GM12878 (cell line): ENCODE results near the gene FAT1. TPM values are rescaled to one million over a fixed set of nuclear protein-coding genes. Genes with fewer than 3 reads are reported as not detected.

Source experiments
- ATAC-seq: fragments of 200-7000 bp; cut with Tn5 transposase; 3 replicates; pipeline ENCODE4 v1.9.1; 2020; ENCODE audit warnings: mild to moderate bottlenecking, moderate library complexity
- BruUV-seq: library from RNA; stranded (reverse); fragments of 400-500 nt; replicated peaks from 2 replicates; lab custom pipeline; 2021; lab: Mats Ljungman, UMichigan
- CTCF ChIA-PET: fragments of 300-600 bp; sonication (Branson Sonifier 250); formaldehyde crosslinking; extraction: SDS; loops from one replicate; lab custom pipeline; 2021; ENCODE audit warnings: inconsistent platforms; lab: Yijun Ruan, JAX
- POLR2A ChIA-PET: fragments of 350-600 bp; formaldehyde crosslinking; extraction: SDS; loops from one replicate; lab custom pipeline; 2021; ENCODE audit warnings: inconsistent platforms; lab: Charles Lee
- RAD21 ChIA-PET: fragments of 300-600 bp; sonication (Branson Sonifier 250); formaldehyde crosslinking; loops from one replicate; lab custom pipeline; 2023; ENCODE audit warnings: antibody characterized with exemption; ENCODE audit not compliant: unreplicated experiment; lab: Charles Lee
- SMC1A ChIA-PET: fragments of 300-600 bp; sonication (Branson Sonifier 250); formaldehyde crosslinking; loops from one replicate; lab custom pipeline; 2023; ENCODE audit not compliant: unreplicated experiment, uncharacterized antibody; lab: Charles Lee
- DNase-seq: peaks from one replicate; pipeline ENCODE4 v3.0.0-alpha.2; 2011; ENCODE audit warnings: low read depth, low spot score
- FAIRE-seq: peaks from 3 replicates; lab custom pipeline; 2011; peaks lifted over from hg19 to GRCh38; lab: Jason Lieb, UNC
- H2AFZ ChIP-seq: 2 replicates; pipeline ENCODE4 v1.6.0; 2011; ENCODE audit warnings: low read depth, low read length, control low read depth; ENCODE audit not compliant: control insufficient read depth
- H3K27ac ChIP-seq: 2 replicates; pipeline ENCODE4 v1.5.1; 2011; ENCODE audit warnings: control low read depth; ENCODE audit not compliant: control insufficient read depth, insufficient read depth
- H3K27me3 ChIP-seq, 2 experiments: replicated peaks in 1 of 2; 2 replicates each; pipeline versions ENCODE4 v1.6.0 to v1.6.1; 2011; ENCODE audit warnings: low read length in 1 of 2; ENCODE audit not compliant: control insufficient read depth in 2 of 2, insufficient read depth in 2 of 2
- H3K36me3 ChIP-seq, 2 experiments: 2 replicates each; pipeline ENCODE4 v1.5.1; 2011; ENCODE audit warnings: low read length in 1 of 2; ENCODE audit not compliant: control insufficient read depth in 2 of 2, insufficient read depth in 2 of 2
- H3K4me1 ChIP-seq: 2 replicates; pipeline ENCODE4 v1.6.1; 2011; ENCODE audit warnings: mild to moderate bottlenecking, low read length, moderate library complexity, mixed read lengths; ENCODE audit not compliant: control insufficient read depth, insufficient read depth
- H3K4me2 ChIP-seq: 2 replicates; pipeline ENCODE4 v1.6.0; 2011; ENCODE audit warnings: control low read depth; ENCODE audit not compliant: control insufficient read depth, insufficient read depth
- H3K4me3 ChIP-seq: fragments of 200-600 bp; sonication (generic); 2 replicates; pipeline ENCODE4 v1.5.1; 2016
- H3K79me2 ChIP-seq: 2 replicates; pipeline ENCODE4 v1.6.0; 2011; ENCODE audit warnings: low read length; ENCODE audit not compliant: control insufficient read depth, insufficient read depth
- H3K9ac ChIP-seq: 2 replicates; pipeline ENCODE4 v1.8.0; 2011; ENCODE audit warnings: low read length, control low read depth, mixed read lengths; ENCODE audit not compliant: control insufficient read depth, insufficient read depth
- H3K9me3 ChIP-seq: replicated peaks from 3 replicates; pipeline ENCODE4 v1.5.1; 2011; ENCODE audit warnings: mild to moderate bottlenecking, low read length; ENCODE audit not compliant: control insufficient read depth, insufficient read depth
- H4K20me1 ChIP-seq: 2 replicates; pipeline ENCODE4 v1.6.0; 2011; ENCODE audit not compliant: control insufficient read depth, insufficient read depth
- CBX3 ChIP-seq: fragments of 200-600 bp; sonication (generic); IDR thresholded peaks from 2 replicates; pipeline ENCODE4 v1.6.1; 2016; ENCODE audit warnings: low read depth, borderline replicate concordance
- CHD1 ChIP-seq: IDR thresholded peaks from 2 replicates; pipeline ENCODE4 v1.6.1; 2012; ENCODE audit warnings: low read depth, low read length, improper control_type of control experiment
- CREM ChIP-seq: IDR thresholded peaks from 2 replicates; pipeline ENCODE4 v1.6.1; 2014; ENCODE audit warnings: antibody characterized with exemption, low read depth
- HDGF ChIP-seq: fragments of 450-650 bp; IDR thresholded peaks from 2 replicates; pipeline ENCODE4 v1.6.1; 2016; ENCODE audit warnings: antibody characterized with exemption
- IKZF2 ChIP-seq, 2 experiments: fragments of 450-650 bp; IDR thresholded peaks; 2 replicates each; pipeline ENCODE4 v1.6.1; 2017; ENCODE audit warnings: mild to moderate bottlenecking in 2 of 2, moderate library complexity in 2 of 2
- MEF2A ChIP-seq: IDR thresholded peaks from 2 replicates; pipeline ENCODE4 v1.6.1; 2011; ENCODE audit warnings: low read depth, mild to moderate bottlenecking, low read length, moderate library complexity; ENCODE audit not compliant: insufficient read depth
- MXI1 ChIP-seq: fragments of 150-350 bp; IDR thresholded peaks from 2 replicates; pipeline ENCODE4 v1.6.1; 2011; ENCODE audit warnings: low read depth, mild to moderate bottlenecking, inconsistent platforms, low read length, improper control_type of control experiment
- RAD21 ChIP-seq: IDR thresholded peaks from 2 replicates; pipeline ENCODE4 v1.6.1; 2011; ENCODE audit warnings: mild to moderate bottlenecking, low read depth, low read length, moderate library complexity; ENCODE audit not compliant: insufficient read depth
- RCOR1 ChIP-seq: conservative IDR thresholded peaks from 2 replicates; pipeline ENCODE4 v1.6.1; 2012; ENCODE audit warnings: low read depth, low read length, improper control_type of control experiment
- WGBS: methylation state at CpG from one replicate; pipeline ENCODE4 v1.1.6; 2016; ENCODE audit warnings: low lambda C conversion rate; ENCODE audit not compliant: insufficient replicate concordance, insufficient coverage; ENCODE audit errors: missing lambda C conversion rate; 5-methylcytosine and 5-hydroxymethylcytosine counted together
- in situ Hi-C: fragments of 300-500 bp; cut with MboI; formaldehyde crosslinking; loops from 9 replicates; pipeline ENCODE4 v1.14.3; 2018; ENCODE audit warnings: mixed read lengths
- intact Hi-C: fragments of 100-400 bp; cut with micrococcal nuclease; formaldehyde crosslinking; loops from one replicate; pipeline ENCODE4 v1.14.2; 2022; ENCODE audit not compliant: unreplicated experiment
- polyA plus RNA-seq, 11 experiments: library from polyadenylated mRNA; depleted of rRNA in 4 of 11; unstranded in 6 of 11; stranded (reverse) in 5 of 11; fragments of >200 nt; fragmentation: Nextera tagmentation in 4 of 11; fragmentation: Illumina TruSeq in 1 of 11; extraction: Ambion mirVana in 4 of 11; extraction: Trizol in 1 of 11; gene quantifications; 1 replicate in 1 of 11; 2 replicates in 10 of 11; pipeline versions ENCODE4 v1.2.1 to v1.2.3, GENCODE V29; 2011 to 2016; ENCODE audit warnings: inconsistent platforms in 2 of 11, missing spikeins in 2 of 11, low read depth in 1 of 11
- total RNA-seq, 4 experiments: library from RNA; depleted of rRNA in 3 of 4; stranded (reverse); fragments of >200 nt in 3 of 4; fragmentation: Illumina TruSeq in 1 of 4; extraction: Trizol in 1 of 4; gene quantifications; 2 replicates each; pipeline versions ENCODE4 v1.2.1 to v1.2.3, GENCODE V29; 2013 to 2021
- TF ChIP-seq, protein P1 (sequence below): fragments of 150-350 bp; IDR thresholded peaks from 2 replicates; pipeline ENCODE4 v1.6.1; 2016; ENCODE audit warnings: low read depth, low read length
- TF ChIP-seq, protein P2 (sequence below): fragments of 450-650 bp; IDR thresholded peaks from 2 replicates; pipeline ENCODE4 v1.6.1; 2017; ENCODE audit warnings: antibody characterized with exemption, mild to moderate bottlenecking, moderate library complexity

FAT1 gene
- total and polyA plus RNA-seq, 10 of the 15 experiments (the other 5 are each of a cell fraction or from before 2014, with no cell fraction given) = 0.04 to 11.8 (median 0.11) TPM; not detected in 1

DNA sequence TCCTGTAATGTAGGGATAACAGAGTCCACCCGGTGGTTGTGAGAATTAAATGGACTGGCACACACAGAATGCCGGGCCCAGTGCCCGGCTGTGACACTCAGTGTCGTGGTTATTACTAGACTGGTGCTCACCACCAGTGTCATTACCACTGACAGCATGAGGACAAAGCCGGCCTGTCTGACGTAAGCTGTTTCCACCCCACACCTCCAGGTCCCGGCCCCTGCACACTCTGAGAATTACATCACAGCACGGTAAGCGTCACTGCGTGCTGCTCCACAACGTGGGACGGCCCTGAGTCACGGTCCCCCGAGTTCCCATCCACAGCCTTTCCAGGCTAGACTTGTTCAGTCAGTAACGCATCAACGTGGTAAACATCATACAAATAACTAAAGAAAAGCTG, 22.9 kb downstream of the FAT1 start:
- H4K20me1 ChIP-seq = no peaks in the 10 kb centered on the region
- POLR2A ChIA-PET = no interaction called here
- intact Hi-C loops = no loop called here
- 52% methylated on average over 16 of the region's 16 CpGs for WGBS
- no peaks in the 10 kb centered on the region for H3K79me2 ChIP-seq
- no peak overlapping the region for H3K27ac ChIP-seq
- H3K4me1 ChIP-seq = no peaks in the 10 kb centered on the region
- H2AFZ ChIP-seq = no peak overlapping the region
- CTCF ChIA-PET = no interaction called here
- DNase-seq = no peak
- TF ChIP-seq, protein P1, sequence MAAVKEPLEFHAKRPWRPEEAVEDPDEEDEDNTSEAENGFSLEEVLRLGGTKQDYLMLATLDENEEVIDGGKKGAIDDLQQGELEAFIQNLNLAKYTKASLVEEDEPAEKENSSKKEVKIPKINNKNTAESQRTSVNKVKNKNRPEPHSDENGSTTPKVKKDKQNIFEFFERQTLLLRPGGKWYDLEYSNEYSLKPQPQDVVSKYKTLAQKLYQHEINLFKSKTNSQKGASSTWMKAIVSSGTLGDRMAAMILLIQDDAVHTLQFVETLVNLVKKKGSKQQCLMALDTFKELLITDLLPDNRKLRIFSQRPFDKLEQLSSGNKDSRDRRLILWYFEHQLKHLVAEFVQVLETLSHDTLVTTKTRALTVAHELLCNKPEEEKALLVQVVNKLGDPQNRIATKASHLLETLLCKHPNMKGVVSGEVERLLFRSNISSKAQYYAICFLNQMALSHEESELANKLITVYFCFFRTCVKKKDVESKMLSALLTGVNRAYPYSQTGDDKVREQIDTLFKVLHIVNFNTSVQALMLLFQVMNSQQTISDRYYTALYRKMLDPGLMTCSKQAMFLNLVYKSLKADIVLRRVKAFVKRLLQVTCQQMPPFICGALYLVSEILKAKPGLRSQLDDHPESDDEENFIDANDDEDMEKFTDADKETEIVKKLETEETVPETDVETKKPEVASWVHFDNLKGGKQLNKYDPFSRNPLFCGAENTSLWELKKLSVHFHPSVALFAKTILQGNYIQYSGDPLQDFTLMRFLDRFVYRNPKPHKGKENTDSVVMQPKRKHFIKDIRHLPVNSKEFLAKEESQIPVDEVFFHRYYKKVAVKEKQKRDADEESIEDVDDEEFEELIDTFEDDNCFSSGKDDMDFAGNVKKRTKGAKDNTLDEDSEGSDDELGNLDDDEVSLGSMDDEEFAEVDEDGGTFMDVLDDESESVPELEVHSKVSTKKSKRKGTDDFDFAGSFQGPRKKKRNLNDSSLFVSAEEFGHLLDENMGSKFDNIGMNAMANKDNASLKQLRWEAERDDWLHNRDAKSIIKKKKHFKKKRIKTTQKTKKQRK = no peak
- TF ChIP-seq CBX3 (no peak), CREM (no peak), RAD21 (no peak), CHD1 (no peak), MXI1 (no peak), IKZF2 (IDR thresholded peaks at IDR 0.05) (no peak), MEF2A (no peak), HDGF (no peak), RCOR1 (no peak)
- TF ChIP-seq, protein P2, sequence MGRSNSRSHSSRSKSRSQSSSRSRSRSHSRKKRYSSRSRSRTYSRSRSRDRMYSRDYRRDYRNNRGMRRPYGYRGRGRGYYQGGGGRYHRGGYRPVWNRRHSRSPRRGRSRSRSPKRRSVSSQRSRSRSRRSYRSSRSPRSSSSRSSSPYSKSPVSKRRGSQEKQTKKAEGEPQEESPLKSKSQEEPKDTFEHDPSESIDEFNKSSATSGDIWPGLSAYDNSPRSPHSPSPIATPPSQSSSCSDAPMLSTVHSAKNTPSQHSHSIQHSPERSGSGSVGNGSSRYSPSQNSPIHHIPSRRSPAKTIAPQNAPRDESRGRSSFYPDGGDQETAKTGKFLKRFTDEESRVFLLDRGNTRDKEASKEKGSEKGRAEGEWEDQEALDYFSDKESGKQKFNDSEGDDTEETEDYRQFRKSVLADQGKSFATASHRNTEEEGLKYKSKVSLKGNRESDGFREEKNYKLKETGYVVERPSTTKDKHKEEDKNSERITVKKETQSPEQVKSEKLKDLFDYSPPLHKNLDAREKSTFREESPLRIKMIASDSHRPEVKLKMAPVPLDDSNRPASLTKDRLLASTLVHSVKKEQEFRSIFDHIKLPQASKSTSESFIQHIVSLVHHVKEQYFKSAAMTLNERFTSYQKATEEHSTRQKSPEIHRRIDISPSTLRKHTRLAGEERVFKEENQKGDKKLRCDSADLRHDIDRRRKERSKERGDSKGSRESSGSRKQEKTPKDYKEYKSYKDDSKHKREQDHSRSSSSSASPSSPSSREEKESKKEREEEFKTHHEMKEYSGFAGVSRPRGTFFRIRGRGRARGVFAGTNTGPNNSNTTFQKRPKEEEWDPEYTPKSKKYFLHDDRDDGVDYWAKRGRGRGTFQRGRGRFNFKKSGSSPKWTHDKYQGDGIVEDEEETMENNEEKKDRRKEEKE = no peak
- no TSS peak for BruUV-seq
- H3K9ac ChIP-seq = no peak overlapping the region
- no peaks in the 10 kb centered on the region for H3K36me3 ChIP-seq
- ATAC-seq = no peak
- RAD21 ChIA-PET = no interaction called here
- in situ Hi-C loops = no loop called here
- H3K4me2 ChIP-seq = no peak overlapping the region
- H3K27me3 ChIP-seq = no peaks in the 10 kb centered on the region
- H3K4me3 ChIP-seq = no peak overlapping the region
- SMC1A ChIA-PET = interaction anchor here (0.6 kb wide), 1 partner anchor 14 kb away, joined by 3 read pairs; no protein-coding TSS in a partner anchor
- no peaks in the 10 kb centered on the region; the same call in 2 of the 3 replicates for H3K9me3 ChIP-seq
- FAIRE-seq = no peak
